CD4-positive, alpha-beta T cell treated with Interleukin-6 at 100 ng/mL for 8 hours (primary cell): Measurements from ENCODE around the gene PGF.

ENCODE experiments used
- DNase-seq: peaks from one replicate; pipeline ENCODE4 v3.0.0-alpha.2; 2020; ENCODE audit warnings: mixed read lengths, low spot score

PGF gene

DNA sequence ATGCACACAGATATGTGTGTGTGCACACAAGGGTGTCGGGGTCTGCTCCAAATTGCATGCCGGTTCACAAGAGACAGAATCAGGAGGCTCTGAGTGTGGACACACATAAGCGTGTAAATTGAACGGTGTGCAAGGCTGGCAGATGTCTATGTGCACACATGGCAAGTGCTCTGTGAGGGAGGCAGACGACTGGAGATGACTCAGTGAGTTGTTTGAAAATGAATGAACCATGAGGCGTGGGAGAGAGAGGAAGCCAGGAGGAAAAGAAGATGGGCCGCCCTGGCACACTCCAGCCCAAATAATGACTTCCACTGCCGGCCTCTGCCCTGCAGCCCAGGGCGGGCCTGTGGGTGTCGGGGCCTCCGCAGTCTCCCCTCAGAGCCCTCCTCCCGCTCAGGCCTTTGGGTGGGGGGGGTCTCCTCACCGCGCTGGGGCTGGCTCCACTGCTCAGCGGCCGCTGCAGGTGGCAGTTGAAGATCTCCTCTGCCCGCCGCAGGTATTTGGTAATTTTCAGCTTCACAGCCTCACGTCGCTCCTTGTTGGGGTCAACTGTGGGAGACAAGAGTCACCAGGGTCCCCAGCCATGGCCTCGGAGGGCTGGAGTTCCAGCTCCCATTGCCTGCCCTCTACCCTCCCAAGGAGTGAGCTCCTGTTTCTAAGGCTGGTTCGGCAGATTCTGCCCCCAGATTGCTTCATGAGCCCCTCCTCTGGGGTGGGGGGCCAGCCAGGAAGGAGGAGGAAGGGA lies 35.8 kb downstream of the PGF start:
- DNase-seq = no peak

DNA sequence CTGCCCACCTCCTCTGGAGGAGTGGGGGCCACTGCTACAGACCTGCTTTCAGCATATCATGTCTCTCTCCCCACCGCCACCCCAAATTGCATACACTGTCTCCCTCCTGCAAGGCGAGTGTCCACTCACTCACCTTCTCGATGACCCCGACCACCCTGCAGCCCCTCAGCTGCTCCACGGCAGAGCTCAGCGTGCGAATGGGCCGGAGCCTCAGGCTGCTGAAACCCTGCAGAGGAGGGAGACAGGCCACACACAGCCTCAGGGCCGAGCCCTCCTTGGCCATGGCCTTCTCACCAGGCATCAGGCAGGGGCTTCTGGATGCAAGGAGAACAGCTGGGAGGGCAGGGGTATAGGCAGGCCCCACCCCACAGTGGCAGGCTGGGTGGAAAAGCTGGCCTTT lies 37.0 kb downstream of the PGF start:
- DNase-seq = no peak

DNA sequence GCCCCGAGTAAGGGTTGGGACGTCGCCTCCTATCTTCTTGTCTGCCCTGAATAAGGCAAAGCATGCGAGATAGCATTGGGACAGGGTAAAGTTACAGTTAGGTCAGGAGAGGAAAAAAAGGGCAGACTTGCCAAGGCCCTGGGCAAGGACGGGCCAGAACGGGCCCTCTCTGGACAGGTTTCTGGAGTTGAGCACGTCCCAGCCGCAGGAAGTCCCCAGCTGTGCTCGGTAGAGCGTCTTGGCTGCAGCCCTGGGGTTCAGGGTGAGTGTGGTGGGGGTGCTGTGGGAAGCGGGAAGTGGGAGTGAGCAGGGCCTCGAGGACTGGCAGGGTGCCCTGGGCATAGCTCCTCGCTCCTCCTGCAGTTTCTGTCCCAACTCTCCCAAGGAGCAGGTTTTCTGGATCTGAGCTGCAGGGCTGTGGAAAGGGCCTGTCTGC lies 37.7 kb downstream of the PGF start:
- no peak for DNase-seq

DNA sequence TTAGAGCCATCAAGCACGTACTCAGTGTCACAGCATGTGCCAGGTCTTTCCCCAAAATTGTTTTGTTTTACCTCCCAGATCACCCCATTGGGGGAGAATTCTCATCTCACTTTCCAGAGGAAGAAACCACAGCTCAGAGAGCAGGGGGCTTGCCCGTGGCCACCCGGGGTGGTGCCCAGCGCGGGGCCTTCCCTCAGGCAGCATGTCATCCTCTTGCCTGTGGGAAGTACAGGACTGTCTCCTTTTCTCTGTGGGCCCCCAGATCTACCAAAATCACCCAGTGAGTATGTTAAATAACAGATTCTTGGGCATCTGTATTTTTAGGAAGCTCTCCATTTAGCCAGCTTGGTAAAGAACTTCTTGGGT lies 38.2 kb downstream of the PGF start:
- DNase-seq = no peak

DNA sequence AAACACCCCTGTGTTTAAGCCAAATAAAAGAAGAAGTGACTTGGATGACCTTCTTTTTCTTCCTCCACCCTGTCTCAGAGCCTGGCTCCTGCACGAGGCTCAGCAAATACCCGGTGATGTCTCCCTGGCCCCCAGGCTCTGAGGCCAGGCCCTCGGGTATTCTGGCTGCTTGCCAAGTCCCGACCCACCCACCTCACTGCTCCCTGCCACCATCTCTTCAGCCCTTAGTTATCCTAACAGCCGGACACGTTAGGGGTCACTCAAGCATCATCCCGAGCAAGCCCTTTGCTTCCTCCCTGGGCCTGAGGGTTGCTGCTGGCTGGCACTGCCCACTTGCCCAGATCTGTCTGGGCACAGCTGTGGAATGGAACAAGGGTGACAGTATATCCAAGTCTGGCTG lies 39.6 kb downstream of the PGF start:
- DNase-seq = no peak

DNA sequence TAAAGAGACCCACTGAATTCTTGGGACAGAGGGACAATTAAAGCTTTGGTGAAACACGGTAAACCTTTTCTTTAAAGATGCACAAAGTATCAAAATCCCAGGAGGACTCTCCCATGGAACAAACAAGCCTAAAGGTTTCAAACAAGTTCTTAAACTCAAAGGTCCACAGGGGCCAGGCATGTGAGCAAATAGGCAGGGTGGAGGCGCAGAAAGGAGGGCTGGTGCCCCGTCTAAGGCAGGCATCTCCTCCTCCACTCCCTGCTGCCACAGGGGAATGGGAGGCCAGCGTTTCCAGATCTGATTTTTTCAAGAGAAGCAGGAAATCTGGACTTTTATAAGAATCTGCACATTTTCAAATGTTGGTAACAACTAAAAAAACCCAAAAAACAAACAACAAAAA lies 40.0 kb downstream of the PGF start:
- no peak for DNase-seq

DNA sequence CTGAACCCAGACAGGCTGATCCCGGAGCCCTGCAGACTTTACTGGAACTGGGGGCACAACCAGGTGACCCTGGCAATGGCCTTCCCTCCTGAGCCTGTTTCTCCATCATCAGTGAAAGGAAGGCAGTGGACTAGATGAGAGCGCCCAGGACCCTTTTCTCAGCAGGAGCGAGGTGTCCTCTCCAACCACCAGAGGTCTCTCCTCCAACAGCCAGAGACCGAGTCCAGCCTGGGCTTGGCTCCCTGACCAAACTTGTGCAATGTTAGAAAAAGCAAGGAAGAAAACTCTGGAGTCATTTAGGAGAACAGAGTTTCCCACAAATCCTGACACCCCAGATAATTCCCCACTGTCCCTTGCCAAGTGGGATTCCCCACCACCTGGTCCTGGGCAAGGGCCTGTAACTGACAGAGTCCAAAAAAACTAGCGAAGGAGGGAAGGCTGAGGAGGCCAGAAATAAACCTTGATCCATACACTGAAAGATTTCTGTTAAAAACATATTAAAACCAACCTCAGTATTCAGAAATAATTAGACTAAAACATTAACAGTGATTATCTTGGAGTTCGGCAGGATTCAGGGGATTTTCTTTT lies 41.3 kb downstream of the PGF start:
- no peak for DNase-seq

DNA sequence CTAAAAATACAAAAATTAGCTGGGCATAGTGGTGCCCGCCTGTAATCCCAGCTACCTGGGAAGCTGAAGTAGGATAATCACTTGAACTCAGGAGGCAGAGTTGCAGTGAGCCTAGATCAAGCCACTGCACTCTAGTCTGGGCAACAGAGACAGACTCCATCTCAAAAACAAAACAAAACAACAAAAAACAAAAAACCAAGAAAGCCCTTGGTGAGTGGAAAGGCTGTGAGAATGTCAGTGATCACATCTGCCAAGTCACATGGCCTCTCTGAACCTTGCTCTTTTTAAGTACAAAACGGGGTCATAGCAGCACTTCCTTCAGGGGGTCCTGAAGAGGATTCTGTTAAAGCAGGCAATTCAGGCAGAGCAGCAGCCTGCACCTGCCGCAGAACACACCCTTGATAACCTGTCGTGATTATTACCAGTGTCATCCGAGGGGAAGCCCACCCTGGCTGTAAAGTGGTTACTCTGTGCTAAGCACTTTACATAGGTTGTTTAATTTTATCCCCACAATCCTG lies 41.9 kb downstream of the PGF start:
- DNase-seq = no peak

DNA sequence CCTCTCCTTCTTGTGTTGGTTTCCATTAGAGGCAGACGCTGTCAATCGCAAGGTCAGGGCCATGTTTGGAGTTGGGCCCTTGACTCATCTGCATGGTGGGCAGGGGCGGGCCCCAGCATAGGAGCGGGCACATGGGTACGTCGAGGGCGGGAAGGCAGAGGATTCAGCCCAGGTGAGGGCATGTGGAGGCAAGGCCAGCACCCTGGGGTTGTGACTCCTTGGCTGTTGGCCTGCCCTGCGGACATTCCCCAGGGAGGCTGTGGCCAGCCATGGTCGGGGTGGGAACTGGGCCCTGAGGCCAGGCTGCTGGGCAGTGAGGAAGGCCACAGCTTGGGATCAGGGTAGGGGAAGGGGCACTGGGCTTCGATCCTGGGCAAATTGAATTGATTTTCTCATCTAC lies 42.6 kb downstream of the PGF start:
- DNase-seq = no peak

DNA sequence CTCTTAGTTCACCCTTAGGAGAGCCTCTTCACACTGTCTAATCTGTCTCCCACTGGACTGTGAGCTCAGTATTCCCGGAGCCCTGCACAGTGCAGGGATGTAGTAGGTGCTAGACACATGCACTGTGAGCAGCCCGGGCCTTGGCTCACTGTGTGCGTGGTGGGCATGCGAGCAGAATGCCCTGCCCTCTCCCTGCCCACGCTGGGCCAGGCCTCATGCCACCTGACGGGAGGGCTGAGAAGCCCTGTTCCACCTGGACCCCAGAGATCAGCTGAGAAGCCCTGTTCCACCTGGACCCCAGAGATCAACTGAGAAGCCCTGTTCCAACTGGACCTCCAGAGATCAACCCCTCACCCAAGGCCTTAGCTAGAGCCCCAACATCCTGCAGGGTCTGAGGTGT lies 43.3 kb downstream of the PGF start:
- DNase-seq = no peak

DNA sequence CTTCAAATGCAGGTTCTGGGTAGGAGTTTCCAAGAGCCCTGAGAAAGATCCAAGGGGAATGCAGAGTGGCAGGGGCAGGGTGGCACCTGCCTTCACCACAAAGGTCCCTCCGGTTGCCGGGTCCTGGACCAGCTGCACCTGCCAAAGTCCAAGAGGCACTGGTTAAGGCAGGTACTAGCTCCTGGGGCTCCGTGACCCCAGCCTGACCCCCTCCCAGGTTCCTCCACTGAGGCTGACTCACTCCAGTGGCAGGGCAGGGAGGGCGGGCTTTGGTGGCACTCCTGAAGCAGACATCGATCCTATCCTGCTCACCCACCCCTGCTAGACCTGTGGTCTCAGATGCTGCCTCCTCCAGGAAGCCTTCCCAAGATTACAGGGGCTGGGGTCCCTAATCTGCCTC lies 43.7 kb downstream of the PGF start:
- DNase-seq = no peak

DNA sequence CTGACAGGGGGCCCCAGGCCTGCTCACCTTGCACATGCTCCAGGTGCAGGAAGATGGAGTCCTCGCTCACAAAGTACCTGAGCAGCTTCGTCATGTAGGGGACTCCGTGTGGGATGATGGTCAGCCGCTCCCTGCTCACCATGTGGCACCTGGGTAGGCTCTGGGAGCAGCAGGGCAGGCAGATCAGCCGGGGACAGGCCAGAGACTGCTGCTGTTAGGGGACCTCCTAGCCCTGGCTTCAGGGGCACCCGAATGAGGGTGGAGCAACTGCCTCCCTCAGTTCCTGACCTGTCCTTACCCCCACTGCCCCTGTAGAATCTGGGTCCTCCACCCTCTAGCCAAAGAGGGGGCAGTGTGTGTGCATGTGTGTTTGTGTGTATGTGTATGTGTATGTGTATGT lies 44.2 kb downstream of the PGF start:
- no peak for DNase-seq

DNA sequence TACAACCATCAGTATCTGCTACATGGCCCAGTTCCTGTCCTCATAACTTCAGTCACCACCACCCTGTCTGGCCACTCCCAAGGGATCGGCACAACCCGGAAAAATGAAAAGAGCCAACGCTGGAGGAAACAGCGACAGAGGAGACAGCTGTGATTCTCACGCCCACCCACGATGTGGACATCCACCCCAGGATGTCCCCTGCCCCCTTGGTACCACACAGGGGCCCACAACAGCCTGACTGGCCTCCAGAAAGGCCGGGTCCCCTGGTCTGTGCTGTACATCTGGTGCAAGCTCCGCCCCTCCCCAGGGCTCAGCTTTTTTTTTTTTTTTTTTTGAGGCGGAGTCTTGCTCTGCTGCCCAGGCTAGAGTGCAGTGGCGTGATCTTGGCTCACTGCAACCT lies 44.8 kb downstream of the PGF start:
- DNase-seq = no peak

DNA sequence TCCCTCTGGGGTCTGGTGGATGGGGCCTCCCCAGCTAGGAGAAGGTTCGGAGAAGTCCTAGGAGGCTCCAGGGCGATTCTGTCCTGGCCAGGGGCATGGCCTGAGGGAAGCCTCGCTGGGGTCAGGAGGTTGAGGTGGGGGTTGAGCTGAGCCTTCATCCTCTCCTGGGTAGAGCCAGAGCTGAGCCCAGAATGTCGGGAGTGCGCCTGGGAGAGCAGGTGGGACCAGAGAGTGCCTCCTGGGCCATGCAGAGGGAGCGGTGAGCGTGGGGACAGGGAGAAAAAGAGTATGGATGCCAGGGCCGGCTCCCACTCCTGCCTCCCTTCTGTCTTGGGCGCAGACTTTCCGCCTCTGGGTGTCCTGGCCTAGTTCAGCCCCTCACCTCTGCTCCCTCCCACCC lies 45.5 kb downstream of the PGF start:
- no peak for DNase-seq

DNA sequence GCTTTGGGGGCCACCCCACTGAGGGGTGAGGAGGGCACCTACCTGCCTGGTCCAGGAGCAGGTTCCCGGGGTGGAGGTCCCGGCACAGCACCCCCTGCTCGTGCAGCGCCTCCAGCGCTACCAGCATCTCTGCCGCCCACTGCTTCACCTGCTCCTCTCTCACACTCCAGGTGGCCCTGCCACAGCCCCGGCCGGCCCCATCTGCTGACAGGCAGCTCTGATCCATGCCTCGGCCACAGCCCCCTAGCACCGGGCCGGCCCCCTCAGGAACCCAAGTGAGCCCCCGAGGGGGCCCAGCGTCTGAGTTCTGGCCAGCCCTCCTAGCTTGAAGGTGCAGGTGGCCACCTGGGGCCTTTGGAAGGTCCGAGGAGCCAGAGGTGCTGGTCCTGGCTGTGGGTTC lies 45.9 kb downstream of the PGF start:
- DNase-seq = no peak

DNA sequence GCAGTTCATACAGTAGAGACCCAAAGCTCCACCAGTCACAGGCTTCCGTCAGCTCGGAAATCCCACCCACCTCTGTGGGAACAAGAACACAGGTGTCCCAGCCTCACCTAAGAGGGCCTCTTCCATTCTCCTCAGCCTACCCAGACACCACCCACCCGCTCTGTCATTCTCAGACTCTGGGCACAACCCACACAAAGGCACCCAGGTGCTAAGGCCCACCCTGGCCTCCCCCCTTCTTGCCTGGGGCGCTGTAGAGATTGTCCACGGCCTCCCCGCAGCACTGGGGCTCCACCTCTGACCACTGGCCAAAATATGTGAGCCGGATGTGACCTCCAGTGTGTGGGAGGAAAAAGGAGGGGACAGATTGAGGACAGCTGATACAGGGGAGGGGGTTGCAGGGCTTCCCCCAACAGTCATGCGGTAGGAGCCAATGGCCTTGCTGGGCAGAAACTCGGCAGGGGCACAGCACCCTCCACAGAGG lies 46.5 kb downstream of the PGF start:
- no peak for DNase-seq

DNA sequence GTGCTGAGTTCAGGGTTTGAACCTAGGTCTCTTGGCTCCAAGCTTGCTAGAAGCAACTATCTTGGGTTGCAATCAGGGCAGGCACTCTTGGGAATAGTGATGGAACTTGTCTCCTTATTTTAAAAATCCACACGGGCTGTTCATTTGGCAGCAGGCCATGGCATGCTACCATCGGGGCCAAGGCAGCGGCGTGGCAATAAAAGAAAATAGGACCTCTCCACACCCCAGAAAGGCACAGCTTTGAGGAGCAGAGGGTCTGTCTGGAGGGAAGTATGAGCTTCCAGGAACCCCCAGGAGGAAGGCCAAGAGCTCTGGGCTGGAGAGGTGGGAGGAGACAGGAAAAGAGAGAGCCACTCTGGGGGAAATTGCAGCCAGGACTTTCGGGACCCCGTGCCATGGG lies 47.7 kb downstream of the PGF start:
- no peak for DNase-seq

DNA sequence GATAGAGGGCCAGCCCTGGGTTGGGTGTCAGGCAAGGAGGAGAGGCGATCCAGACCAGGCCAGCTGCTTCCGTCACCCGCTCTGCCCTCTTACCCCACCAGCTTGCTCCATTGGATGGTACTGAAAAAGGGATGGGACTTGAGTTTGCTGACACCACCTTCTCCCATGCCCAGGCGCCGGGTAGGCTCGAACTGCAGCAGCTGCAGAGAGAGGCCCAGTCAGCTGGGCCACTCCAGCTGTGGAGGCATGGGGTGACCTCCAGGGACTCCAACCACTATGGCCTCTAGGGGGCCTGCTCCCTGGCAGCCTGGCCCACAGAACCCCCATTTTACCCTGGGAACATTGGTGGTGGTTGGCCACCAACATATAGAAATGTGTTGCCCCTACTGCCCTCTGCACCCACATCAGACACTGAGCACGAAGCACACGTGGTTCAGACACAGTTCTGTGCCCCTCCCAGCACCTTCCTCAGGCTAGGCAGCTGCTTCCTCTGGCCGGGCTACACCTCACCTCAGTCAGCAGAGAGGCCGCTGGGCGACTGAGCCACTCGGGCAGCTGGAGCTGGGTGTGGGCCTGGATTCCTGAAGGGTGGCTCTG lies 48.4 kb downstream of the PGF start:
- DNase-seq = no peak

DNA sequence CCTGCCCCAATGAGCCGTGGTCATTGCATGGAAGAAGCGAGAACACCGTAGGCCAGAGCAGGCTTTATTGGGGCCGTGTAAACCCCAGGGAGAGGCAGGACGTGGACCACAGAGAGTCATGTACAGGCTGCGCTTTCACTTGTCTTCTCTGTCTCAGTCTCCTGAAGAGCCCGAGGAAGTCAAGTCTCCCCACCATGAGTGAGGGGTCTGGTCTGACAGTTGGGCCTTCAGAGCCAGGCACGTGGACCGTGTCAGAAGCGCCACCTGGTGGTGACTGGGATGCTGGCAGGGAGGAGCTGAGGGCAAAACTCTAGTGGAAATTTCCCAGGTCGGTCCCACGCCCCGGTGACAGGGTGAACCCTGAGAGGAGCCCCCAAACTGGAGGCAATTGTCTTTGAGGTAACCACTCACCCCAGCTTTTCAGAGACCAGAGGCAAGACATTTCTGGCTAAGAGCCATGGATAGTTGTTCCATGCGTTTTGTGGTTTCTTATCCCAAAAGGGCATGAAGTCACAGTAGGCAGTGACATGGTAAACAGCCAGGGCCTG lies 49.7 kb downstream of the PGF start:
- peak; percentile 66 for DNase-seq

DNA sequence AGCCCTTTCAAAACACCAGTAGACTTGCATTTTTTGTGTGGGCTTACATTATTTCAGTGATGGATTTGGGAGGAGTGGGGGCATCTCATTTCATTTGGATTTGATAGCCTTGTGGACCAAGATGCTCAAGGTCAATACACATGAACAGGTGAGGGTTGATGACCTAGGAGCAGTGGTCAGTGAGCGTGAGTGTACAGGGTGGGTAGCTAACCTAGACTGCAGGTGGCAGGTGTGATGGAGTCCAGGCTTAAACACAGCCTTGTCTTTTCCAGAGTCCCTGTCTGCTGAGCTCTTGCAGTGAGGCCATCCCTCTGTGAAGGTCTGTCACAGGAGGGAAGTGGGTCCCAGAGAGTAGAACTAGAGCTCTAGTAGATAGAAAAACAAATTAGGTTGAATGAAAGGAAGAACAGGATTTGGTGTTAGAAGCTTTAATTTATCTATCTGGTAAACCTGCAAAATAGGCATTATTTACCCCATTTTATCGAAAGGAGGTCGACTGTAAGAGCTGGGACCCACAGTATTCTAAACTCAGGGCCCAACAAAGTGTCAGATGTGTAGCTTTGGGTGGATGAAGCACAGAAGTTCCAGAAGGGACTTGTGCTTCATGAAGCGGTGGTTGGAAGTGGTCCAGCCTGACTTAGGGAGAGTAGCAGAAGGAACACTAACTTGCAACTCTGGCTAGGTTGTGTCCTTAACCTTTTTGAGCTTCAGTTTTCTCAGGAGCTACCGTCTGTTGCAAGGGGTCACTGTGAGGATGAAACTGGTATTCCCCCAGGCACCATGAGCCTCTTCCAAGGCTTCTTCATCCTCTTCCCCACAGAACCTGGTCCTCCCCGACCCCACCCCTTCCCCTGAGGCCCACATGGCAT lies 50.5 kb downstream of the PGF start:
- no peak for DNase-seq

DNA sequence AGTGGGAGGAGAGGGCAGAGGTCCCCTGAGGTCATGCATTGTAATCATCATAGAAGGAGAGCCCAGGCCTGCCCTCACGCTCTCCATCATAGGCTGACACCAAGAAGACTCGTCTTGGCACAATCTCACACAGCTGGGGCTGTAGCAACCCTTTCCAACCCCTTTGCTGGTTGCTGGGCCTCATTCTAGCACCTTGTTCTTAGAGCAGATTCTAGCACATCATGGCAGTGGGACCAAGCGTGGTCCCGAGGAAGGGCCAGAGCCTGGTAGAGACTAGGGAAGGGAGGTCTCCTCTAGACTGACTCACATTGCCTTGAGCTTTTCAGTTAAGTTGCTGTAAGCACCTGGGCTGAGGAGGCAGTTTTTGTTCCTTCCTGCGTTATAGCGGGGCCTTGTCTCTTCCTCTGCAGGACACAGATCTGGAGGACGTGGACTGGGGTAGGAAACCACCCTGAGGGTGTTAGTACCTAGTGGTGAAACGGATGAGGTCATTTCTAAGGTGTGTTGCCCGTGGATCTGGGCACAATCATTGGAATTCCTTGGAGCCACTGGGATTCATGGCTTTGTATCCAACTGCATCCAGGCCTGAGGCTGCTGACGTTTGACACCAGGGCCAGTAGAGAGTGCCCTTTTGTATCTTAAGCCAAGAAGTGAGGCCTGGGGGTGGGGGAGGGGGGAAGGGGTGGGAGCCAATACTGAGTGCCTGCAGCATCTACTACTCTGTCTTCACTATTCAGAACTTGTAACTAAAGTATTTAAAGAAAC lies 52.3 kb downstream of the PGF start:
- no peak for DNase-seq
